ENCODE results near the gene KRT9. TPM values are rescaled to one million over a fixed set of nuclear protein-coding genes. Genes with fewer than 3 reads are reported as not detected.

Gene KRT9
- total RNA-seq, 1 donor from 2014 or later, result not detected

DNA sequence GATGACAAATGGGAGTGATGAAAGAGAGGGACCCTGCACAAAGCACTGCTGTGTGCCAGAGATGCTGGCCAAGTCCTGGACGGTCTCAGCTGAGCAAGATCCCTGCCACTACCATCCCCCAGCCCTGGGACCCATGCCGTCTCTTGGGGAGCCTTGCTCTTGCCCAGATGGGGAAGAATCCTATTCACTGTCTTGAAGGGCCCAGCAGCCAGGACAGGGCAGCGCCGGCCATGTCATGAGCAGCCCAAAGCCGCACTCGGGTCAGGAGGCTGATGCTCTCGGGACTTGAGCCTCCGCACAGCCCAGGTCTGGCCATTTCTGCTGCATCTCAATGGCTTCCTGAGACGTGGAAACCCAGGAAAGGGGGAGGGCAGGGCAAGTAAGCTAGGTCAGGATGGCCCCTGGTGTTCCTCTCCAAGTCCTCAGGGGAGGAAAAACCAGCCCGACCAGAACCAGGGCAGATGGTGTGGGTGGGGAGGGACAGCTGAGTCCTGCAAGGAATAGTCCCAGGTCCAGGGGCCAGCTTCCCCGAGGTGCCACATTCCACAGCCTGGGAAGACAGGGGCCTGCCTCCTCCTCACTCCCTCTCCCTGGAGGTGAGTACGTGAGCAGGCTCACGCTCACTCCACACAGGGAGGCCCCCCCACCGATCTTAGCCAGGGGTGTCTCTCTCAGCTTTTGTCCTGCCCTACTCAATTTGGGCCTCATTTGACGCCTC is 35.9 kb downstream of the KRT9 start:
- TF ChIP-seq, protein P1, sequence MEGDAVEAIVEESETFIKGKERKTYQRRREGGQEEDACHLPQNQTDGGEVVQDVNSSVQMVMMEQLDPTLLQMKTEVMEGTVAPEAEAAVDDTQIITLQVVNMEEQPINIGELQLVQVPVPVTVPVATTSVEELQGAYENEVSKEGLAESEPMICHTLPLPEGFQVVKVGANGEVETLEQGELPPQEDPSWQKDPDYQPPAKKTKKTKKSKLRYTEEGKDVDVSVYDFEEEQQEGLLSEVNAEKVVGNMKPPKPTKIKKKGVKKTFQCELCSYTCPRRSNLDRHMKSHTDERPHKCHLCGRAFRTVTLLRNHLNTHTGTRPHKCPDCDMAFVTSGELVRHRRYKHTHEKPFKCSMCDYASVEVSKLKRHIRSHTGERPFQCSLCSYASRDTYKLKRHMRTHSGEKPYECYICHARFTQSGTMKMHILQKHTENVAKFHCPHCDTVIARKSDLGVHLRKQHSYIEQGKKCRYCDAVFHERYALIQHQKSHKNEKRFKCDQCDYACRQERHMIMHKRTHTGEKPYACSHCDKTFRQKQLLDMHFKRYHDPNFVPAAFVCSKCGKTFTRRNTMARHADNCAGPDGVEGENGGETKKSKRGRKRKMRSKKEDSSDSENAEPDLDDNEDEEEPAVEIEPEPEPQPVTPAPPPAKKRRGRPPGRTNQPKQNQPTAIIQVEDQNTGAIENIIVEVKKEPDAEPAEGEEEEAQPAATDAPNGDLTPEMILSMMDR (IDR thresholded peaks at IDR 0.05; ENCODE audit: unreplicated experiment), result no peak
- Mint-ChIP-seq H3K4me3 (ENCODE audit: low read depth) (no peak overlapping the region), H3K4me1 (ENCODE audit: low read depth) (peaks cover 42% of the 10 kb centered on the region), H3K27ac (no peak overlapping the region), H3K36me3 (ENCODE audit: insufficient read depth) (no peaks in the 10 kb centered on the region), H3K27me3 (no peaks in the 10 kb centered on the region), H3K9me3 (ENCODE audit: low read depth) (no peaks in the 10 kb centered on the region)
- no peak for DNase-seq (ENCODE audit: low spot score, unreplicated experiment)

DNA sequence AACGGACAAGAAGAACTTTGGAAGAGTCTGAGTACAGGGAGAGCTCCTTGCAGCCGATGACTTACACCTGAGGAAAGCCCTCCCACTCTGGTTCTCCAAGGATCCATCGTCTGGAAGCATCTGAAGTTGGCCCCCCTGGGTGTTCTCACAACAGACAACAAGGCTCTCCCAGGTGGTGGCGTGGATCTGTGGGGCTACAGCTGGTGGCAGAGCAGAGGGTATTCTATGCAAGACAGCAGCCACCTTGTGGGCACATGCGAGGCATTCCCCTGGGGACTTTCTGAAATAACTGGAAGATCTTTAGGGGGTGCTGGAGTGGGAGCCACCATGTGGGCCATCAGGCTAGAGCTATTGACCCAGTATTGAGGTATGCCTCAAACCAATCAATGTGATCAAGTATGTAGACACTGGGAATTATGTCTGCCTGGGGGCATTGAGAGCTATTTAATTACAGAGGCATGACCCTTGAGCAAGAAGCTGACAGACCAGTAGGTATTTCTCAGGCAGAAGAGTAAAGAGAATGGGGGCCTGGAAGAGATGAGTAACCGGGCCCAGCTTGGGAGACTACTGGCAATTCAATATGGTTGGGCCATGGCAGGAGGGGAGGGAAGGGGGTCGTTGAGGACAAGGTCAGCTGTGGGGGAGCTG is 36.8 kb downstream of the KRT9 start:
- DNase-seq (ENCODE audit: low spot score, unreplicated experiment), result no peak
- TF ChIP-seq, protein P1 (IDR thresholded peaks at IDR 0.05; ENCODE audit: unreplicated experiment), result no peak
- no peak overlapping the region for H3K4me3 Mint-ChIP-seq (ENCODE audit: low read depth)
- H3K4me1 Mint-ChIP-seq (ENCODE audit: low read depth), result peaks cover 43% of the 10 kb centered on the region
- H3K9me3 Mint-ChIP-seq (ENCODE audit: low read depth), result no peaks in the 10 kb centered on the region
- peak overlapping the region; percentile 16 for H3K27ac Mint-ChIP-seq
- H3K36me3 Mint-ChIP-seq (ENCODE audit: insufficient read depth), result no peaks in the 10 kb centered on the region
- no peaks in the 10 kb centered on the region for H3K27me3 Mint-ChIP-seq

DNA sequence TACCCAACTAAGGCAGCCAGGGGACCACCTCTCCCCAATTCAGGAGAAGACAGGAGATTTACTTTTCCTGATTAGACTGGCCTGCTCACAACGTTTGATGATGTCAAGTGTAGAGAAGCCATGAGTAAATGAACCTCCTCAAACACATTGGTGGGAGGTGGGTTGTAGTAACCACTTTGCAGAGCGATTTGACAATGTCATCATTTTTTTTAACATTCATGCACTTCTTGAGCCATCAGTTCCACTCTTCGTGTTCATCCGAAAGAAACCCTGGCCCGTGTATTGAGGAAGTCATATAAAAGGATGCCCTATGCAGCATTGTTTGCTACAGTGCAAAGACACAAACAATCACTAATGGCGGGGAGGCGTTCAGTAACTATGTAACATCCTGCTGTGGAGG is 38.2 kb downstream of the KRT9 start:
- peaks cover 52% of the 10 kb centered on the region for H3K4me1 Mint-ChIP-seq (ENCODE audit: low read depth)
- H3K4me3 Mint-ChIP-seq (ENCODE audit: low read depth), result no peak overlapping the region
- no peaks in the 10 kb centered on the region for H3K9me3 Mint-ChIP-seq (ENCODE audit: low read depth)
- no peaks in the 10 kb centered on the region for H3K27me3 Mint-ChIP-seq
- H3K36me3 Mint-ChIP-seq (ENCODE audit: insufficient read depth), result no peaks in the 10 kb centered on the region
- DNase-seq (ENCODE audit: low spot score, unreplicated experiment), result no peak
- H3K27ac Mint-ChIP-seq, result no peak overlapping the region
- TF ChIP-seq, protein P1 (IDR thresholded peaks at IDR 0.05; ENCODE audit: unreplicated experiment), result no peak

DNA sequence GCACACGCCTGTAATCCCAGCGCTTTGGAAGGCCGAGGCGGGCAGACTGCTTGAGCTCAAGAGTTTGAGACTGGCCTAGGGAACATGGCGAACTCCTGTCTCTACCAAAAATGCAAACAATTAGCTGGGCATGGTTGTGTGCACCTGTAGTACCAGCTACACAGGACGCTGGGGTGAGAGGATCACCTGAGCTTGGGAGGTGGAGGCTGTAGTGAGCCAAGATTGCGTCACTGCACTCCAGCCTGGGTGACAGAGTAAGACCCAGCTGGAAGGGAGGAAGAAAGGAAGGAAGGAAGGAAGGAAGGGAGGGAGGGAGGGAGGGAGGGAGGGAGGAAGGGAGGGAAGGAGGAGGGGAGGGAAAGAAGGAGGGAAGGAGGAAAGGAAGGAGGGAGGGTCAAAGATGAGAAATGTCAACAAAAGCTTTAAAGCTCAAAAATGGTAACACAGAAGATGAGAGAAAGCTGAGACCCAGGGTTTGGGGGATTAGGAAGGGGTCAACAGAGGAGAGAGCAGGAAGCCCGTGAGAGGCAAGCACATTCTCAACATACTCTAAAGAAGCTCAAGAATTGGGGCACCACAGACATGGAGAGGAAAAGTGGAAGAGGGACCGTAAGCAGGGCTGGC is 38.8 kb downstream of the KRT9 start:
- DNase-seq (ENCODE audit: low spot score, unreplicated experiment), result no peak
- H3K27ac Mint-ChIP-seq, result no peak overlapping the region
- no peak overlapping the region for H3K4me3 Mint-ChIP-seq (ENCODE audit: low read depth)
- TF ChIP-seq, protein P1 (IDR thresholded peaks at IDR 0.05; ENCODE audit: unreplicated experiment), result no peak
- no peaks in the 10 kb centered on the region for H3K36me3 Mint-ChIP-seq (ENCODE audit: insufficient read depth)
- H3K9me3 Mint-ChIP-seq (ENCODE audit: low read depth), result no peaks in the 10 kb centered on the region
- H3K27me3 Mint-ChIP-seq, result no peaks in the 10 kb centered on the region
- peaks cover 53% of the 10 kb centered on the region for H3K4me1 Mint-ChIP-seq (ENCODE audit: low read depth)

DNA sequence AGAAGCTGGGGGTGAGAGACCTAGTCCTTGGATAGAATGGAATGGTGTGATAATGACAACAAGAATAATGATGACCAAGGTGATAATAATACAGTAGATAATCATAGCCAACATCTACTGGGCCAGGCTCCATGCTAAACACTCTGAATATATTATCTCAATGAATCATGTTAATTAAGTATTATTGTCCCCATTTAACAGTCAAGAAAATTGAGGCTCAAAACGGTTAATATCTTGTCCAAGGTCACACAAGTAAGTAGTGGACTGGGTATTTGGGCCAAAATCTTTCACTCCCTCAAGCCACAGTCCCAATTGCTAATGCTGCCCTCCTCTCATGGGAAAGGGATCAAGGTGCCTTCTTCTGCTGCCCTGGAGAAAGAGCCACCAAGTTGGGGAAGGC is 39.9 kb downstream of the KRT9 start:
- Mint-ChIP-seq H3K9me3 (ENCODE audit: low read depth) (no peaks in the 10 kb centered on the region), H3K27ac (no peak overlapping the region), H3K4me3 (ENCODE audit: low read depth) (no peak overlapping the region), H3K4me1 (ENCODE audit: low read depth) (peaks cover 52% of the 10 kb centered on the region), H3K36me3 (ENCODE audit: insufficient read depth) (peaks cover 1% of the 10 kb centered on the region), H3K27me3 (no peaks in the 10 kb centered on the region)
- TF ChIP-seq, protein P1 (IDR thresholded peaks at IDR 0.05; ENCODE audit: unreplicated experiment), result no peak
- DNase-seq (ENCODE audit: low spot score, unreplicated experiment), result no peak
